ENCODE results near the gene SUSD4. TPM values are rescaled to one million over a fixed set of nuclear protein-coding genes. Genes with fewer than 3 reads are reported as not detected.

The SUSD4 gene
- total and polyA plus RNA-seq, 2 of the 4 experiments (the other 2 are of a cell fraction) = 1.8 to 2.7 TPM

DNA sequence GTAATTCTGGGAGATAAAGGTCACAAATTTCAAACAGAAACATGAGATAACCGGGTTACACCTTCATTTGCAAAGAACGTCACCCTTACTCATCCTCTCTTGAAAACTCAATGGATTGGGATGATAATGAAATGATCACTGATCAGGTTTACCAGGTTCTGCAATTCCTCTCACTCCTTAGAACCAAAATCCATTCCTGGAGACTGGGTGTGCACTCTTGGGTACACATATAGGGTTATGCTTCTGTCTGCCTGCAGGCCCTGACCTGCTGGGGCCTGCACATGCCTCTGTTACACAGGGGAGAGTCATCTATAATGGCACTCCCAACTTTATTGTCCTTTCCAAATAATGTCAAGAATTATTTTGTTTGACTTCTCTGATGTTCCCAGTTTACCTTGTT, 8.3 kb downstream of the SUSD4 start:
- no peak overlapping the region for H3K56ac ChIP-seq (ENCODE audit: extremely low read depth, insufficient read depth, low read length)
- no peak overlapping the region for H4K91ac ChIP-seq (ENCODE audit: insufficient read depth, low read depth, low read length)
- BruUV-seq (replicated peaks) = no TSS peak
- no peaks in the 10 kb centered on the region for H3K79me1 ChIP-seq (ENCODE audit: low read depth in 1 of 2, low read length in 2 of 2)
- no peak overlapping the region for H4K5ac ChIP-seq (ENCODE audit: low read depth, low read length)
- no peak overlapping the region for H2AFZ ChIP-seq (replicated peaks; ENCODE audit: low read length, poor library complexity)
- no peak overlapping the region for H3K14ac ChIP-seq (replicated peaks; ENCODE audit: low read depth, low read length)
- no peak overlapping the region for H2BK120ac ChIP-seq (ENCODE audit: low read depth, low read length)
- intact Hi-C loops (cut with micrococcal nuclease) (no loop called here), dilution Hi-C loops (cut with HindIII; ENCODE audit: low sequenced_read_pairs, unreplicated experiment) (no loop called here), in situ Hi-C loops (cut with MboI; ENCODE audit: low sequenced_read_pairs) (no loop called here)
- TF ChIP-seq RAD21 (IDR thresholded peaks at IDR 0.05; ENCODE audit: low read length) = no peak
- TF ChIP-seq RCOR1 (IDR thresholded peaks at IDR 0.05; ENCODE audit: insufficient replicate concordance, low read length) = no peak
- no peak for TF ChIP-seq NFE2L2 (IDR thresholded peaks at IDR 0.05; ENCODE audit: low read depth, low read length)
- TF ChIP-seq MXI1 (IDR thresholded peaks at IDR 0.05; ENCODE audit: borderline replicate concordance, low read depth, low read length) = no peak
- TF ChIP-seq USF2 (IDR thresholded peaks at IDR 0.05; ENCODE audit: low read depth, low read length) = no peak
- TF ChIP-seq MAFK (IDR thresholded peaks at IDR 0.05; ENCODE audit: low read depth, low read length) = no peak
- no peak for TF ChIP-seq SMC3 (IDR thresholded peaks at IDR 0.05; ENCODE audit: low read depth, low read length)
- TF ChIP-seq ELK1 (IDR thresholded peaks at IDR 0.05; ENCODE audit: borderline replicate concordance, low read depth, low read length) = no peak
- TF ChIP-seq CEBPB (IDR thresholded peaks at IDR 0.05; ENCODE audit: low read depth, low read length) = no peak
- TF ChIP-seq POLR2A (IDR thresholded peaks at IDR 0.05; ENCODE audit: low read depth, low read length) = no peak
- TF ChIP-seq MAZ (IDR thresholded peaks at IDR 0.05; ENCODE audit: borderline replicate concordance, low read depth, low read length) = no peak
- TF ChIP-seq FOS (IDR thresholded peaks at IDR 0.05; ENCODE audit: low read depth, low read length) = no peak
- no peak for TF ChIP-seq RFX5 (IDR thresholded peaks at IDR 0.05; ENCODE audit: low read depth, low read length)
- TF ChIP-seq CHD1 (IDR thresholded peaks at IDR 0.05; ENCODE audit: low read depth, low read length) = no peak
- TF ChIP-seq, protein P1, sequence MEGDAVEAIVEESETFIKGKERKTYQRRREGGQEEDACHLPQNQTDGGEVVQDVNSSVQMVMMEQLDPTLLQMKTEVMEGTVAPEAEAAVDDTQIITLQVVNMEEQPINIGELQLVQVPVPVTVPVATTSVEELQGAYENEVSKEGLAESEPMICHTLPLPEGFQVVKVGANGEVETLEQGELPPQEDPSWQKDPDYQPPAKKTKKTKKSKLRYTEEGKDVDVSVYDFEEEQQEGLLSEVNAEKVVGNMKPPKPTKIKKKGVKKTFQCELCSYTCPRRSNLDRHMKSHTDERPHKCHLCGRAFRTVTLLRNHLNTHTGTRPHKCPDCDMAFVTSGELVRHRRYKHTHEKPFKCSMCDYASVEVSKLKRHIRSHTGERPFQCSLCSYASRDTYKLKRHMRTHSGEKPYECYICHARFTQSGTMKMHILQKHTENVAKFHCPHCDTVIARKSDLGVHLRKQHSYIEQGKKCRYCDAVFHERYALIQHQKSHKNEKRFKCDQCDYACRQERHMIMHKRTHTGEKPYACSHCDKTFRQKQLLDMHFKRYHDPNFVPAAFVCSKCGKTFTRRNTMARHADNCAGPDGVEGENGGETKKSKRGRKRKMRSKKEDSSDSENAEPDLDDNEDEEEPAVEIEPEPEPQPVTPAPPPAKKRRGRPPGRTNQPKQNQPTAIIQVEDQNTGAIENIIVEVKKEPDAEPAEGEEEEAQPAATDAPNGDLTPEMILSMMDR (conservative IDR thresholded peaks at IDR 0.05; ENCODE audit: low read depth, low read length) = no peak
- TF ChIP-seq BHLHE40 (IDR thresholded peaks at IDR 0.05; ENCODE audit: low read depth, low read length) = no peak
- H3K4me1 ChIP-seq (ENCODE audit: control insufficient read depth, insufficient read depth, low read length) = no peaks in the 10 kb centered on the region
- H3K4me3 ChIP-seq (ENCODE audit: insufficient read depth, low read depth, low read length) = no peak overlapping the region
- WGBS, 2 experiments (ENCODE audit: extremely low coverage in 2 of 2, insufficient read length in 1 of 2) = no CpG with 5 or more reads among the region's 2 CpGs
- H4K8ac ChIP-seq (ENCODE audit: low read depth in 2 of 2, low read length in 2 of 2) = no peak overlapping the region
- no peak overlapping the region for H2AK5ac ChIP-seq (ENCODE audit: low read depth, low read length)
- H4K20me1 ChIP-seq (ENCODE audit: insufficient read depth, low read length) = no peaks in the 10 kb centered on the region
- no peak overlapping the region for H2BK15ac ChIP-seq (ENCODE audit: low read depth, low read length)
- H3K9me3 ChIP-seq (ENCODE audit: control insufficient read depth, insufficient read depth, low read length) = no peaks in the 10 kb centered on the region
- H3K27me3 ChIP-seq (ENCODE audit: control insufficient read depth, insufficient read depth, low read length) = peaks cover 53% of the 10 kb centered on the region
- no peak overlapping the region for H3K27ac ChIP-seq (ENCODE audit: insufficient read depth, low read length)
- H2BK5ac ChIP-seq (ENCODE audit: low read depth, low read length, poor library complexity, severe bottlenecking) = no peak overlapping the region
- H2BK20ac ChIP-seq (ENCODE audit: low read depth, low read length) = no peak overlapping the region
- no peak overlapping the region for H3K18ac ChIP-seq (ENCODE audit: low read depth, low read length)
- ATAC-seq (ENCODE audit: low read depth) = no peak
- H3K4ac ChIP-seq (ENCODE audit: low read depth, low read length) = no peak overlapping the region
- H3K36me3 ChIP-seq (ENCODE audit: control insufficient read depth, insufficient read depth, low read length) = no peaks in the 10 kb centered on the region
- no peaks in the 10 kb centered on the region for H3K9me1 ChIP-seq (ENCODE audit: insufficient read depth, low read length)
- CTCF ChIA-PET = no interaction called here
- no peak overlapping the region for H3K4me2 ChIP-seq (ENCODE audit: low read depth, low read length)
- no peak for DNase-seq
- POLR2A ChIA-PET (ENCODE audit: unreplicated experiment) = no interaction called here
- no peak overlapping the region for H3K9ac ChIP-seq (ENCODE audit: low read depth, low read length)
- no peak overlapping the region for H2AK9ac ChIP-seq (replicated peaks; ENCODE audit: low read depth, low read length, poor library complexity)
- no peak overlapping the region for H3K23ac ChIP-seq (ENCODE audit: low read depth, low read length)
